ENCODE measurements around the gene UXS1. TPM values are rescaled to one million over a fixed set of nuclear protein-coding genes. Genes with fewer than 3 reads are reported as not detected.

The UXS1 gene
- polyA plus RNA-seq, 1 of the 3 experiments (the other 2 are of a cell fraction) = 55.9 TPM

- Histone ChIP-seq H3K4me1 (ENCODE audit: control insufficient read depth in 1 of 2, insufficient read depth in 2 of 2, low read depth in 1 of 2, low read length in 1 of 2) (no peaks in the 10 kb centered on the region; a peak in 1 of 4 replicates), H3K79me2 (ENCODE audit: insufficient read depth) (no peaks in the 10 kb centered on the region), H3K4me2 (no peak overlapping the region), H3K9ac (no peak overlapping the region), H3K9me2 (no peaks in the 10 kb centered on the region), H3K27me3 (ENCODE audit: insufficient read depth) (no peaks in the 10 kb centered on the region), H4K20me1 (ENCODE audit: insufficient read depth) (no peaks in the 10 kb centered on the region), H3F3A (replicated peaks; ENCODE audit: insufficient read depth) (no peaks in the 10 kb centered on the region), H3K9me3 (no peaks in the 10 kb centered on the region), H2AFZ (ENCODE audit: low read depth) (no peak overlapping the region), H3K27ac (ENCODE audit: low read depth in 2 of 2, low read length in 1 of 2) (no peak overlapping the region), H3K4me3 (ENCODE audit: low read depth in 2 of 2, low read length in 1 of 2) (no peak overlapping the region), H3K36me3 (replicated peaks in 1 of 2; ENCODE audit: control insufficient read depth in 1 of 2, insufficient read depth in 2 of 2, low read length in 1 of 2) (peaks cover 0 to 30% of the 10 kb centered on the region in 2 experiments)
- POLR2A ChIA-PET = no interaction called here
- CTCF ChIA-PET = no interaction called here
- TF ChIP-seq SIN3A (IDR thresholded peaks at IDR 0.05; ENCODE audit: borderline replicate concordance, low read depth, low read length) = no peak
- WGBS (ENCODE audit: low lambda C conversion rate) = 93% methylated on average over 8 of the region's 9 CpGs
- no peak for DNase-seq
Observed at GRCh38 chr2:106117882-106118684, 76.0 kb downstream of the UXS1 start.

DNA sequence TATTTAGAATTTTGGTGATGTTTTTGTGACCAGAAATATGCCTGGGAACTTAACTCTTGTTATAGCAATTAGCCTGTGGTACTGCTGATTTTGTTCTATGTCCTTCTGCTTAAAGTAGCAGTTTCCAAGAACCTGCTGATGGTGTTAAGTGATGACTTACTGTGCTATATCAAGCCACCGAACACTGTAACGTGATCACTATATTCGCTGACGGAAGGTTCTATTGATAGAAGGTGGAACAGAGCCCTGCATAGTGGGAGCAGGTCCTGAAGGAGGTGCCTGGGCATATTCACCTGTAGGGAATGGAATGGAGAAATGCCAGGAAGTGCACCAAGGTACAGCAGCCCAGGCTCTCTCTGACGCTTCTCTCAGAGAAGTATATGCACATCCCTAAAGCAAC is 76.8 kb downstream of the UXS1 start:
- no peaks in the 10 kb centered on the region for H3K9me3 ChIP-seq
- 94% methylated on average over 4 of the region's 5 CpGs for WGBS (ENCODE audit: low lambda C conversion rate)
- H3K9me2 ChIP-seq = no peaks in the 10 kb centered on the region
- H3K9ac ChIP-seq = no peak overlapping the region
- no peaks in the 10 kb centered on the region for H4K20me1 ChIP-seq (ENCODE audit: insufficient read depth)
- DNase-seq = no peak
- no peak overlapping the region for H3K27ac ChIP-seq (ENCODE audit: low read depth in 2 of 2, low read length in 1 of 2)
- no peaks in the 10 kb centered on the region for H3K27me3 ChIP-seq (ENCODE audit: insufficient read depth)
- H3K4me3 ChIP-seq (ENCODE audit: low read depth in 2 of 2, low read length in 1 of 2) = no peak overlapping the region
- no peaks in the 10 kb centered on the region for H3K79me2 ChIP-seq (ENCODE audit: insufficient read depth)
- TF ChIP-seq FOXM1 (IDR thresholded peaks at IDR 0.05; ENCODE audit: low read depth) (no peak), IRF3 (IDR thresholded peaks at IDR 0.05; ENCODE audit: low read depth, low read length) (no peak), USF1 (IDR thresholded peaks at IDR 0.05; ENCODE audit: borderline replicate concordance, low read depth) (no peak), RCOR1 (IDR thresholded peaks at IDR 0.05; ENCODE audit: low read length) (no peak), CHD2 (IDR thresholded peaks at IDR 0.05; ENCODE audit: low read length, partially characterized antibody) (no peak), EZH2phosphoT487 (IDR thresholded peaks at IDR 0.05; ENCODE audit: borderline replicate concordance, low read depth) (no peak), JUND (IDR thresholded peaks at IDR 0.05) (no peak), EP300 (IDR thresholded peaks at IDR 0.05; ENCODE audit: borderline replicate concordance in 1 of 2, low read depth in 1 of 2, low read length in 1 of 2) (no peak), YY1 (IDR thresholded peaks at IDR 0.05; ENCODE audit: low read depth) (no peak), MEF2A (IDR thresholded peaks at IDR 0.05; ENCODE audit: borderline replicate concordance, low read depth) (no peak), GATA2 (CRISPR knock-in tag; IDR thresholded peaks at IDR 0.05) (no peak)
- TF ChIP-seq, protein P1, sequence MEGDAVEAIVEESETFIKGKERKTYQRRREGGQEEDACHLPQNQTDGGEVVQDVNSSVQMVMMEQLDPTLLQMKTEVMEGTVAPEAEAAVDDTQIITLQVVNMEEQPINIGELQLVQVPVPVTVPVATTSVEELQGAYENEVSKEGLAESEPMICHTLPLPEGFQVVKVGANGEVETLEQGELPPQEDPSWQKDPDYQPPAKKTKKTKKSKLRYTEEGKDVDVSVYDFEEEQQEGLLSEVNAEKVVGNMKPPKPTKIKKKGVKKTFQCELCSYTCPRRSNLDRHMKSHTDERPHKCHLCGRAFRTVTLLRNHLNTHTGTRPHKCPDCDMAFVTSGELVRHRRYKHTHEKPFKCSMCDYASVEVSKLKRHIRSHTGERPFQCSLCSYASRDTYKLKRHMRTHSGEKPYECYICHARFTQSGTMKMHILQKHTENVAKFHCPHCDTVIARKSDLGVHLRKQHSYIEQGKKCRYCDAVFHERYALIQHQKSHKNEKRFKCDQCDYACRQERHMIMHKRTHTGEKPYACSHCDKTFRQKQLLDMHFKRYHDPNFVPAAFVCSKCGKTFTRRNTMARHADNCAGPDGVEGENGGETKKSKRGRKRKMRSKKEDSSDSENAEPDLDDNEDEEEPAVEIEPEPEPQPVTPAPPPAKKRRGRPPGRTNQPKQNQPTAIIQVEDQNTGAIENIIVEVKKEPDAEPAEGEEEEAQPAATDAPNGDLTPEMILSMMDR (IDR thresholded peaks at IDR 0.05) = no peak
- TF ChIP-seq, protein P2, sequence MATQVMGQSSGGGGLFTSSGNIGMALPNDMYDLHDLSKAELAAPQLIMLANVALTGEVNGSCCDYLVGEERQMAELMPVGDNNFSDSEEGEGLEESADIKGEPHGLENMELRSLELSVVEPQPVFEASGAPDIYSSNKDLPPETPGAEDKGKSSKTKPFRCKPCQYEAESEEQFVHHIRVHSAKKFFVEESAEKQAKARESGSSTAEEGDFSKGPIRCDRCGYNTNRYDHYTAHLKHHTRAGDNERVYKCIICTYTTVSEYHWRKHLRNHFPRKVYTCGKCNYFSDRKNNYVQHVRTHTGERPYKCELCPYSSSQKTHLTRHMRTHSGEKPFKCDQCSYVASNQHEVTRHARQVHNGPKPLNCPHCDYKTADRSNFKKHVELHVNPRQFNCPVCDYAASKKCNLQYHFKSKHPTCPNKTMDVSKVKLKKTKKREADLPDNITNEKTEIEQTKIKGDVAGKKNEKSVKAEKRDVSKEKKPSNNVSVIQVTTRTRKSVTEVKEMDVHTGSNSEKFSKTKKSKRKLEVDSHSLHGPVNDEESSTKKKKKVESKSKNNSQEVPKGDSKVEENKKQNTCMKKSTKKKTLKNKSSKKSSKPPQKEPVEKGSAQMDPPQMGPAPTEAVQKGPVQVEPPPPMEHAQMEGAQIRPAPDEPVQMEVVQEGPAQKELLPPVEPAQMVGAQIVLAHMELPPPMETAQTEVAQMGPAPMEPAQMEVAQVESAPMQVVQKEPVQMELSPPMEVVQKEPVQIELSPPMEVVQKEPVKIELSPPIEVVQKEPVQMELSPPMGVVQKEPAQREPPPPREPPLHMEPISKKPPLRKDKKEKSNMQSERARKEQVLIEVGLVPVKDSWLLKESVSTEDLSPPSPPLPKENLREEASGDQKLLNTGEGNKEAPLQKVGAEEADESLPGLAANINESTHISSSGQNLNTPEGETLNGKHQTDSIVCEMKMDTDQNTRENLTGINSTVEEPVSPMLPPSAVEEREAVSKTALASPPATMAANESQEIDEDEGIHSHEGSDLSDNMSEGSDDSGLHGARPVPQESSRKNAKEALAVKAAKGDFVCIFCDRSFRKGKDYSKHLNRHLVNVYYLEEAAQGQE (IDR thresholded peaks at IDR 0.05; ENCODE audit: low read depth, low read length) = no peak
- TF ChIP-seq, protein P3, sequence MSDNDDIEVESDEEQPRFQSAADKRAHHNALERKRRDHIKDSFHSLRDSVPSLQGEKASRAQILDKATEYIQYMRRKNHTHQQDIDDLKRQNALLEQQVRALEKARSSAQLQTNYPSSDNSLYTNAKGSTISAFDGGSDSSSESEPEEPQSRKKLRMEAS (IDR thresholded peaks at IDR 0.05; ENCODE audit: low read depth) = no peak
- ChIA-PET CTCF (no interaction called here), POLR2A (no interaction called here)
- H3K4me2 ChIP-seq = no peak overlapping the region
- H3K4me1 ChIP-seq (ENCODE audit: control insufficient read depth in 1 of 2, insufficient read depth in 2 of 2, low read depth in 1 of 2, low read length in 1 of 2) = no peaks in the 10 kb centered on the region; a peak in 1 of 4 replicates
- H3F3A ChIP-seq (replicated peaks; ENCODE audit: insufficient read depth) = no peaks in the 10 kb centered on the region
- H2AFZ ChIP-seq (ENCODE audit: low read depth) = no peak overlapping the region
- peaks cover 0 to 28% of the 10 kb centered on the region in 2 experiments for H3K36me3 ChIP-seq (replicated peaks in 1 of 2; ENCODE audit: control insufficient read depth in 1 of 2, insufficient read depth in 2 of 2, low read length in 1 of 2)
